ENCODE data around the gene SSRP1. TPM values are rescaled to one million over a fixed set of nuclear protein-coding genes. Genes with fewer than 3 reads are reported as not detected.
A peak's percentile ranks its signal among the peaks of the same experiment; 100 is the strongest.
"Not testable (repeated sequence)": the region's sequence is repeated elsewhere in the genome, so short reads cannot be mapped to it uniquely, and the experiment has no call there.

Gene SSRP1
- total RNA-seq, 2 donors from 2014 or later = 59.9 to 250 TPM

DNA sequence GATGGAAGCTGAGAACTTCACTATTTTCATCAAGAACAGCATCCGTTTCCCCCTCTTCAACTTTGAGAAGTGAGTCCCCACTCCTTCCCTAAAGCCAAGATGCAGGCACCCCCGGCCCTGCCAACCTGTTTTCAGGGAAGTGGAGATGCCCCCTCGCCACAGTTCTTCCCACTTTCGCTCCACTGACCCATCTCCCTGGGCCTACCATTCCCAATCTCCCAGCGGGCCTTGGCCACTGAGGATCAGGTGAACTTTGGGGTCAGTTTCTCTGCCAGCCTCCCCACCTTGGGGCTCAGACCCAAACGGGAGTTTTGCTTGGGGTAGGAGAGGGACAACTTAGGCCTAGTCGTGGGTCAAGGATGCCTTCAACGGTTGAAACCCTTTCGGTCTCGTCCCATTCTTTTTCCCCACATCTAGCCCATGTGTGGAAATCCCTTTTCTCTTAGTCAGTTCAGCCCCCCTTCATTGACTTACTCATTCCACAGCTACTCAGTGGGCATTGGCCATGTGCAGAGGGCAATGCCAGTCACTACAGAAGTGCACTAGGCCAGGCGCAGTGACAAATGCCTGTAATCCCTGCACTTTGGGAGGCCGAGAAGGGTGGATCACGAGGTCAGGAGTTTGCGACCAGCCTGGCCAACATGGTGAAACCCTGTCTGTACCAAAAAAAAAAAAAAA is 13.1 kb upstream of the SSRP1 start:
- peaks cover 0 to 7% of the 10 kb centered on the region in 2 donors for H3K36me3 Mint-ChIP-seq
- H3K9me3 Mint-ChIP-seq = peaks cover 0 to 6% of the 10 kb centered on the region in 2 donors
- H3K27ac Mint-ChIP-seq = no peak overlapping the region
- DNase-seq (ENCODE audit: low spot score in 2 of 2) (no peak), ATAC-seq (no peak)

DNA sequence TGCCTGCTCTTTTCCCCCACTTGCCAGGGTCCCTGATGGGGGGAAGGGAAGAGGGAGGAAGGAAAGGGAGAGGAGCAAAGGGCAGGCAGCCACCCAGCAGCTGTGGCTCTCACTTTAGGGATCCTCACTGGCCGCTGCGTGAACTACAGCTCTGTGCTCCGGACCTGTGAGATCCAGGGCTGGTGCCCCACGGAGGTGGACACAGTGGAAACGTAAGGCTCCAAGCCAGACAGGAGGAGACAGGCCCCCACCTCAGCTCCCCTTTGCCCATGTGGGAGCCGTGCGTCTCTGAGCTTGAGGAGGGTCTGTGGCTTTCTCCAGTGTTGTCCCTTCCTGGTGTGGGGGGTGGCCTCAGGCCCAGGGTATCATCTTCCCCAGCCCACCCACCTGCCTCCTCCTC is 12.4 kb upstream of the SSRP1 start:
- no peak overlapping the region for H3K27ac Mint-ChIP-seq
- H3K9me3 Mint-ChIP-seq = peaks cover 0 to 6% of the 10 kb centered on the region in 2 donors
- ATAC-seq (no peak), DNase-seq (ENCODE audit: low spot score in 2 of 2) (no peak)
- H3K36me3 Mint-ChIP-seq = peaks cover 0 to 7% of the 10 kb centered on the region in 2 donors

DNA sequence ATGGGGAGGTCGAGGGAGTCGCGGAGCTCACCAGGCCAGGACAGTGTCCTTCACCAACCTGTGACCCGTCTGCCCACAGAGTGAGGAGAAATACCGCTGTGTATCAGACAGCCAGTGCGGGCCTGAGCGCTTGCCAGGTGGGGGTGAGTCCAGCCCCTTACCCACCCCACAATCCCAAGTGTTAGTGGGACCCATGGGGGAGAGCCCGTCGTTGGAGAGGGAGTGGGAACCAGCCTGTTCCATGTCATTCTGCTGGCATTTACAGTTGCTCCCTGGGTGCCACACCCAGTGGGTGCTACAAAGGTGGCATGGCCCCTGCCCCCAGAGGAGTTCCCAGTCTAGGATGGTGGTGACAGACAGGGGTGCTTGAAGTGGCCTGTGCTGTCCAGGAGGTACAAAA is 11.6 kb upstream of the SSRP1 start:
- Mint-ChIP-seq H3K27ac (no peak overlapping the region), H3K36me3 (peaks cover 0 to 7% of the 10 kb centered on the region in 2 donors), H3K9me3 (peaks cover 0 to 6% of the 10 kb centered on the region in 2 donors)
- DNase-seq (ENCODE audit: low spot score in 2 of 2) (no peak), ATAC-seq (no peak)

- peak in 1 of 2 donors; percentile 66 for DNase-seq (ENCODE audit: low spot score in 2 of 2)
- no peaks in the 10 kb centered on the region for H3K9me3 Mint-ChIP-seq
- peak; percentile 79 to 85 for ATAC-seq
- H3K36me3 Mint-ChIP-seq = no peaks in the 10 kb centered on the region
- no peak overlapping the region for H3K27ac Mint-ChIP-seq
Measured at GRCh38 chr11:57345555-57346211, 10.0 kb upstream of the SSRP1 start.

- no peaks in the 10 kb centered on the region for H3K36me3 Mint-ChIP-seq
- no peaks in the 10 kb centered on the region for H3K9me3 Mint-ChIP-seq
- no peak overlapping the region for H3K27ac Mint-ChIP-seq
- no peak for ATAC-seq
- DNase-seq (ENCODE audit: low spot score in 2 of 2) = no peak
Measured at GRCh38 chr11:57344826-57345225, 9.1 kb upstream of the SSRP1 start.

GRCh38 chr11:57343825-57344224 is 8.1 kb upstream of the SSRP1 start:
- no peak overlapping the region for H3K27ac Mint-ChIP-seq
- no peaks in the 10 kb centered on the region for H3K9me3 Mint-ChIP-seq
- ATAC-seq (no peak), DNase-seq (ENCODE audit: low spot score in 2 of 2) (no peak)
- no peaks in the 10 kb centered on the region for H3K36me3 Mint-ChIP-seq

- no peak for DNase-seq (ENCODE audit: low spot score in 2 of 2)
- no peaks in the 10 kb centered on the region for H3K9me3 Mint-ChIP-seq
- H3K36me3 Mint-ChIP-seq = no peaks in the 10 kb centered on the region
- no peak for ATAC-seq
- peak overlapping the region in 1 of 2 donors; percentile 37 for H3K27ac Mint-ChIP-seq
Measured at GRCh38 chr11:57342702-57343101, 7.0 kb upstream of the SSRP1 start.

GRCh38 chr11:57341250-57341808 is 5.6 kb upstream of the SSRP1 start:
- no peaks in the 10 kb centered on the region for H3K9me3 Mint-ChIP-seq
- ATAC-seq (no peak), DNase-seq (ENCODE audit: low spot score in 2 of 2) (no peak)
- H3K36me3 Mint-ChIP-seq = no peaks in the 10 kb centered on the region
- no peak overlapping the region for H3K27ac Mint-ChIP-seq

- H3K36me3 Mint-ChIP-seq = peaks cover under 1 to 6% of the 10 kb centered on the region in 2 donors
- DNase-seq (ENCODE audit: low spot score in 2 of 2) (no peak), ATAC-seq (no peak)
- no peaks in the 10 kb centered on the region for H3K9me3 Mint-ChIP-seq
- no peak overlapping the region for H3K27ac Mint-ChIP-seq
Measured at GRCh38 chr11:57340039-57340615, 4.4 kb upstream of the SSRP1 start.

DNA sequence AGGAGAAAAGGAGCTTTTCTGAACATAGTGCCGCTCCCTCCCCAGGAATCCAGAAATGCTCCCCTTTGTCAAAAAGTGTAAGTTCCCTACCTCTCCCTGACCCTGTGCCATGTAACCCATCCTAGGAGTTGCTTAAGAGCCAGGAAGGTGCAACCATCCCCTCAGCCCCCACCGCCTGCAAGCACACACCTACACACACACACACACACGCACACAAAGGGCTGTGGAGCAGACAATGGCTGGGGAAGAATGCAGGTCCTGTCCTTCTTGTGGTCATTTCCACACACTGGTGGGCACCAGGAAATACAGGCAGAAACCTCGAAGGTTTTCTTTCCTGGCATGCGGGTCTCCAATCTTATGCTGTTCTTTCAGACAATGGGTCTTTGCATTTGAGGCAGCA is 3.6 kb upstream of the SSRP1 start:
- no peak for DNase-seq (ENCODE audit: low spot score in 2 of 2)
- Mint-ChIP-seq H3K36me3 (peaks cover 9% of the 10 kb centered on the region in 2 donors), H3K9me3 (no peaks in the 10 kb centered on the region), H3K27ac (no peak overlapping the region)
- no peak for ATAC-seq

GRCh38 chr11:57338142-57338541 is 2.5 kb upstream of the SSRP1 start, which contains the start of gene P2RX3:
Gene P2RX3, plus strand, starts transcription at chr11:57338352. Its CDS starts 199 bp downstream, at chr11:57338551.
- Mint-ChIP-seq H3K27ac (no peak within 1 kb of the TSS), H3K9me3 (no peaks in the 10 kb centered on the region), H3K36me3 (peaks cover 9 to 15% of the 10 kb centered on the region in 2 donors)
- DNase-seq (ENCODE audit: low spot score in 2 of 2) (no peak), ATAC-seq (no peak)

DNA sequence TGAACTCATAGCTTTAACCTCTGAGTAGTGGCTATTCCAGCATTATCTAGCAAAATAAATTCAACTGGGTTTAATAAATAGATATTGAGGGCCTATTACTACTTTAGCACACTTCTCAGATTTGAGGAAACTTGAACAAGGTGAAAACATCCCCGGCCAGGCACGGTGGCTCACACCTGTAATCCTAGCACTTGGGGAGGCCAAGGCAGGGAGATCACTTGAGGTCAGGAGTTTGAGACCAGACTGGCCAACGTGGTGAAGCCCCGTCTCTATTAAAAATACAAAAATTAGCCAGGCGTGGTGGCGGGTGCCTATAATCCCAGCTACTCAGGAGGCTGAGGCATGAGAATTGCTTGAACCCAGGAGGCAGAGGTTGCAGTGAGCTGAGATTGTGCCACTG is 1.2 kb upstream of the SSRP1 start:
- not testable (repeated sequence) for DNase-seq (ENCODE audit: low spot score in 2 of 2); ATAC-seq; H3K9me3 Mint-ChIP-seq
- peaks cover 9 to 22% of the 10 kb centered on the region in 2 donors for H3K36me3 Mint-ChIP-seq
- peak overlapping the region in 1 of 2 donors; percentile 97 for H3K27ac Mint-ChIP-seq

- ATAC-seq (peak in 1 of 2 donors; percentile 43), DNase-seq (ENCODE audit: low spot score in 2 of 2) (no peak)
- H3K9me3 Mint-ChIP-seq = no peaks in the 10 kb centered on the region
- H3K36me3 Mint-ChIP-seq = peaks cover 9 to 22% of the 10 kb centered on the region in 2 donors
- peak overlapping the region; percentile 97 to 99 for H3K27ac Mint-ChIP-seq
Measured at GRCh38 chr11:57336111-57336666, 497 bp upstream of the SSRP1 start.

DNA sequence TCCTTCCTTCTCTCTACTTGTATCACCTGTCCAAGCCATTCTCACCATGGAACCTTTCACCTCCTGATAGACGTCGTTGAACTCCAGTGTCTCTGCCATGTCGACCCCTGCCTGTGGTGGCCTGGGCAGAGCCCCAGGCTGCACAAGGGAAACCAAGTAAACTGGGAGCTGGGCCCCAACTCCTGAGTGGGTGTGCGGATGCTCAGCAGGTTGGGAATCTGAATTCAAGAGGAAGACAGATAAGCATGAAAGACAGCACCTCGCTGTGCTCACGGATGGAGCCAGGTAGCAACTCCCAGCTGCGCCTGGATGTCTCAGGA is 709 bp downstream of the SSRP1 start:
- no peaks in the 10 kb centered on the region for H3K9me3 Mint-ChIP-seq
- peaks cover 15 to 33% of the 10 kb centered on the region in 2 donors for H3K36me3 Mint-ChIP-seq
- no peak for ATAC-seq
- DNase-seq (ENCODE audit: low spot score in 2 of 2) = no peak
- H3K27ac Mint-ChIP-seq = peak overlapping the region; percentile 63 to 97

DNA sequence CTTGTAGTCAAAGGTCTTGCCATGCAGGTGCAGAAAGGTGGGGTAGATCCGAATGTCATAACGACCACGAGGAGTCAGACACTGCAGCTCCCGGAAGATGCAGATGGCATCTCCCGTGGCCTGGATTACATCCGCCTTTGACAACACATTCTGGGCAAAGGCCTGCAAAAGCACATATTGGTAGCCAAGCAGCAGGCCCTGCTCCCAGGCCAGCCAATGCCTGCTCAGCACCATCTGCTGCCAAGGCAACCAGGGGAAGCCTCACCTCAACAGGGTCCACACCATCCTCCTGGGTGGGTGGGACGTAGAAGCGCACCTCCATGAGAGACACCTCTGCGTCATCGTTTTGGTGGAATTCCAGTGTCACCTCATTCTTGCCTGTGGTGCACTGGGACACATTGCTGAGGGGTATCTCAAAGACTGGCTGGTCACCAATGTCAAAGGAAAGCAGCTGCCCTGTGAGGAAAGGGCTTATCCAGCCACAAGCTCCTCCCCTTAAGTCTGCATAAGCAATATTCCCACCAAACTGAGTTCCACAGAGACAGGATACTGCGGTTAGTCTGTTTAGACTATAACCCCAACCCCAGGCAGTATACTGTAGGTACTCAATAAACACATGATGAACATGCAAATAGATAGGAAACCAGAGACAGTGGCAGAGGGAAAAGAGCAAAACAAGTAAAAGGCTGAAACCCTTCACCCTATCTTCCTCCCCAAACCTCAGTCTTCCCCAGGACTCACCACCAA is 2.8 kb downstream of the SSRP1 start:
- Mint-ChIP-seq H3K27ac (no peak overlapping the region), H3K9me3 (no peaks in the 10 kb centered on the region), H3K36me3 (peaks cover 29 to 53% of the 10 kb centered on the region in 2 donors)
- ATAC-seq (no peak), DNase-seq (ENCODE audit: low spot score in 2 of 2) (no peak)

DNA sequence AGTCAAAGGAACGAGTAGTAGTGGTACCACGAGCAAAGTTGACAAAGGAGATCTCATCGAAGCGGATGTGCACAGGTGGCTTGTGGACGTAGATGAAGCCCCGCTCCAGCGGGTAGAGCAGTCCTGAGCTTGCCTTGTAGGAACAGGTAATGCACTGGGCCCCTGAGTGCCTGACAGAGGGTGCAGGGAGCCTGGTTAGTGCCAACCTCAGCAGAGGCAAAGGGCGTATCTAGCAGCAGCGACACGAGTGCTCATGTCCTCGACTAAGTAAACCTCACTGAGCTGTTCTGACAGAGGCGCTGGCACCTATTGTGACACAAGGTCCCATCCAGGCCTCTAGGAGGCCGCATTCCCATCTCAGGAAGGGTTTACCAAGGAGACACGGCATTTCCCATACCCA is 4.0 kb downstream of the SSRP1 start:
- ATAC-seq (no peak), DNase-seq (ENCODE audit: low spot score in 2 of 2) (no peak)
- no peaks in the 10 kb centered on the region for H3K9me3 Mint-ChIP-seq
- H3K27ac Mint-ChIP-seq = no peak overlapping the region
- H3K36me3 Mint-ChIP-seq = peaks cover 39 to 65% of the 10 kb centered on the region in 2 donors

All from activated naive CD4-positive, alpha-beta T cell treated with anti-CD3 and anti-CD28 coated beads, Interleukin-2, amount 50 U/mL, for 72 hours (primary cell).